CD4-positive, alpha-beta T cell treated with Interferon gamma for 1 hour (primary cell): ENCODE measurements around the gene CCR4.
"Not testable (repeated sequence)": the region's sequence is repeated elsewhere in the genome, so short reads cannot be mapped to it uniquely, and the experiment has no call there.

ENCODE experiments used
- DNase-seq: peaks from one replicate; pipeline ENCODE4 v3.0.0-alpha.2; 2020

CCR4 gene

GRCh38 chr3:32984918-32985317, 33.5 kb downstream of the CCR4 start:
- not testable (repeated sequence) for DNase-seq

- no peak for DNase-seq
Observed at GRCh38 chr3:32989171-32989570, 37.7 kb downstream of the CCR4 start.

- no peak for DNase-seq
Observed at GRCh38 chr3:32990116-32990515, 38.7 kb downstream of the CCR4 start.

- DNase-seq = no peak
Observed at GRCh38 chr3:32991781-32992180, 40.3 kb downstream of the CCR4 start.

- DNase-seq = no peak
Observed at GRCh38 chr3:32992310-32992686, 40.9 kb downstream of the CCR4 start.

GRCh38 chr3:32994045-32994444, 42.6 kb downstream of the CCR4 start:
- no peak for DNase-seq

- DNase-seq = no peak
Observed at GRCh38 chr3:32995098-32995497, 43.7 kb downstream of the CCR4 start.

- no peak for DNase-seq
Observed at GRCh38 chr3:32996048-32996754, 44.8 kb downstream of the CCR4 start.

- no peak for DNase-seq
Observed at GRCh38 chr3:32996755-32997091, 45.3 kb downstream of the CCR4 start.

GRCh38 chr3:32998631-32999451, 47.4 kb downstream of the CCR4 start:
- DNase-seq = no peak

GRCh38 chr3:33000691-33001385, 49.4 kb downstream of the CCR4 start:
- no peak for DNase-seq

GRCh38 chr3:33001889-33002288, 50.4 kb downstream of the CCR4 start:
- DNase-seq = no peak

- DNase-seq = no peak
Observed at GRCh38 chr3:33003308-33003707, 51.9 kb downstream of the CCR4 start.

GRCh38 chr3:33004205-33004604, 52.8 kb downstream of the CCR4 start:
- DNase-seq = no peak

GRCh38 chr3:33004961-33005360, 53.5 kb downstream of the CCR4 start:
- no peak for DNase-seq
